H1 (cell line): Measurements from ENCODE around the gene CCL24. TPM values are rescaled to one million over a fixed set of nuclear protein-coding genes. Genes with fewer than 3 reads are reported as not detected.

Experiments
- CTCF ChIA-PET: fragments of 300-600 bp; sonication (Branson Sonifier 250); formaldehyde crosslinking; loops from one replicate; lab custom pipeline; 2021; ENCODE audit not compliant: partially characterized antibody; lab: Charles Lee
- POLR2A ChIA-PET: fragments of 300-600 bp; sonication (Branson Sonifier 250); formaldehyde crosslinking; loops from one replicate; lab custom pipeline; 2021; ENCODE audit warnings: inconsistent platforms; ENCODE audit not compliant: partially characterized antibody; lab: Charles Lee
- DNase-seq, 2 experiments: peaks; one replicate each; pipeline versions ENCODE4 v3.0.0 to v3.0.0-alpha.2; 2010 to 2022; ENCODE audit warnings: low spot score in 2 of 2, low read depth in 1 of 2, mixed read lengths in 1 of 2
- FAIRE-seq: peaks from 2 replicates; lab custom pipeline; 2011; peaks lifted over from hg19 to GRCh38; lab: Jason Lieb, UNC
- H2AFZ ChIP-seq: 2 replicates; pipeline ENCODE4 v1.8.1; 2012; ENCODE audit warnings: low read length, inconsistent platforms
- H2AK5ac ChIP-seq: 2 replicates; pipeline ENCODE4 v1.6.1; 2013; ENCODE audit warnings: low read depth, low read length
- H2BK120ac ChIP-seq: replicated peaks from 2 replicates; pipeline ENCODE3; 2013; ENCODE audit warnings: low read depth, low read length, inconsistent platforms
- H2BK12ac ChIP-seq: 2 replicates; pipeline ENCODE4 v1.6.1; 2013; ENCODE audit warnings: low read depth, low read length
- H2BK15ac ChIP-seq: 2 replicates; pipeline ENCODE4 v1.6.1; 2013; ENCODE audit warnings: low read length
- H2BK20ac ChIP-seq: 2 replicates; pipeline ENCODE4 v1.6.1; 2013; ENCODE audit warnings: low read length
- H2BK5ac ChIP-seq: 2 replicates; pipeline ENCODE4 v1.6.1; 2013; ENCODE audit warnings: low read depth, low read length
- H3K14ac ChIP-seq: 2 replicates; pipeline ENCODE4 v1.6.1; 2013; ENCODE audit warnings: inconsistent platforms; ENCODE audit not compliant: insufficient read length
- H3K18ac ChIP-seq: 2 replicates; pipeline ENCODE4 v1.6.1; 2013; ENCODE audit warnings: low read length; ENCODE audit errors: extremely low read depth
- H3K23ac ChIP-seq: 2 replicates; pipeline ENCODE4 v1.6.1; 2013; ENCODE audit warnings: inconsistent platforms; ENCODE audit not compliant: insufficient read length
- H3K23me2 ChIP-seq: 2 replicates; pipeline ENCODE4 v1.6.1; 2013; ENCODE audit warnings: low read depth, low read length
- H3K27ac ChIP-seq: 2 replicates; pipeline ENCODE4 v1.6.1; 2011; ENCODE audit warnings: low read depth, low read length, inconsistent platforms
- H3K27me3 ChIP-seq, 4 experiments: replicated peaks in 1 of 4; 1 replicate in 1 of 4; 2 replicates in 3 of 4; pipeline versions ENCODE4 v1.6.1 to v1.8.1; 2011 to 2013; ENCODE audit warnings: low read length in 3 of 4, mild to moderate bottlenecking in 3 of 4, inconsistent platforms in 2 of 4, mixed read lengths in 2 of 4, moderate library complexity in 1 of 4; ENCODE audit not compliant: control insufficient read depth in 3 of 4, insufficient read depth in 3 of 4; ENCODE audit errors: extremely low read depth in 1 of 4
- H3K36me3 ChIP-seq, 4 experiments: 2 replicates each; pipeline versions ENCODE4 v1.6.1 to v1.8.1; 2011 to 2013; ENCODE audit warnings: mild to moderate bottlenecking in 4 of 4, low read length in 3 of 4, moderate library complexity in 2 of 4, control low read depth in 1 of 4, inconsistent platforms in 1 of 4; ENCODE audit not compliant: insufficient read depth in 4 of 4, control insufficient read depth in 2 of 4
- H3K4ac ChIP-seq: replicated peaks from 2 replicates; pipeline ENCODE3; 2013; ENCODE audit warnings: low read length, low read depth, mixed read lengths, inconsistent platforms; ENCODE audit not compliant: insufficient read length
- H3K4me1 ChIP-seq, 4 experiments: replicated peaks in 1 of 4; 1 replicate in 1 of 4; 2 replicates in 3 of 4; pipeline versions ENCODE4 v1.6.1 to v1.8.1; 2011 to 2013; ENCODE audit warnings: low read length in 3 of 4, inconsistent platforms in 2 of 4, mixed read lengths in 1 of 4; ENCODE audit not compliant: insufficient read depth in 4 of 4, control insufficient read depth in 3 of 4
- H3K4me2 ChIP-seq, 2 experiments: 2 replicates each; pipeline versions ENCODE4 v1.6.1 to v1.8.1; 2011 to 2013; ENCODE audit warnings: low read depth in 2 of 2, low read length in 2 of 2, control low read depth in 1 of 2, inconsistent platforms in 1 of 2, mild to moderate bottlenecking in 1 of 2; ENCODE audit not compliant: insufficient read depth in 1 of 2
- H3K4me3 ChIP-seq, 4 experiments: fragments of 200-600, 300-600 bp in 1 of 4; sonication (generic), shearing (Covaris generic), sonication (Bioruptor Twin) in 1 of 4; 2 replicates each; pipeline versions ENCODE4 v1.5.1 to v1.8.1; 2011 to 2016; ENCODE audit warnings: low read length in 4 of 4, low read depth in 3 of 4, control low read depth in 2 of 4, inconsistent platforms in 2 of 4, mild to moderate bottlenecking in 2 of 4, mixed read lengths in 1 of 4, moderate library complexity in 1 of 4; ENCODE audit not compliant: insufficient read depth in 2 of 4; ENCODE audit errors: extremely low read depth in 1 of 4
- H3K56ac ChIP-seq: replicated peaks from 2 replicates; pipeline ENCODE3; 2013; ENCODE audit warnings: low read depth, mild to moderate bottlenecking, mixed read lengths, low read length, inconsistent platforms; ENCODE audit not compliant: insufficient read length
- H3K79me1 ChIP-seq: 2 replicates; pipeline ENCODE4 v1.6.1; 2013; ENCODE audit warnings: low read depth, low read length, control low read depth
- H3K79me2 ChIP-seq, 2 experiments: 2 replicates each; pipeline versions ENCODE4 v1.6.1 to v1.8.1; 2012 to 2013; ENCODE audit warnings: low read length in 2 of 2, mild to moderate bottlenecking in 2 of 2, inconsistent platforms in 1 of 2; ENCODE audit not compliant: insufficient read depth in 2 of 2, control insufficient read depth in 1 of 2
- H3K9ac ChIP-seq, 4 experiments: replicated peaks in 1 of 4; 1 replicate in 1 of 4; 2 replicates in 3 of 4; pipeline versions ENCODE4 v1.6.1 to v1.8.1; 2011 to 2013; ENCODE audit warnings: low read depth in 3 of 4, low read length in 3 of 4, control low read depth in 2 of 4, mild to moderate bottlenecking in 2 of 4, moderate library complexity in 2 of 4, inconsistent platforms in 1 of 4; ENCODE audit errors: extremely low read depth in 1 of 4
- H3K9me3 ChIP-seq, 2 experiments: 2 replicates each; pipeline versions ENCODE4 v1.6.1 to v1.8.1; 2012 to 2013; ENCODE audit warnings: mild to moderate bottlenecking in 2 of 2, moderate library complexity in 2 of 2, control low read depth in 1 of 2, inconsistent platforms in 1 of 2, low read depth in 1 of 2, low read length in 1 of 2, mixed read lengths in 1 of 2; ENCODE audit not compliant: insufficient read depth in 2 of 2
- H4K20me1 ChIP-seq, 2 experiments: replicated peaks in 1 of 2; 2 replicates each; pipeline versions ENCODE3 to v1.8.1; 2011 to 2013; ENCODE audit warnings: inconsistent platforms in 2 of 2, low read length in 2 of 2, mild to moderate bottlenecking in 1 of 2; ENCODE audit not compliant: insufficient read depth in 2 of 2, control insufficient read depth in 1 of 2
- H4K5ac ChIP-seq: 2 replicates; pipeline ENCODE4 v1.6.1; 2013; ENCODE audit warnings: low read length, low read depth, mixed read lengths, inconsistent platforms; ENCODE audit not compliant: insufficient read length
- H4K8ac ChIP-seq: 2 replicates; pipeline ENCODE4 v1.8.0; 2013; ENCODE audit warnings: mild to moderate bottlenecking, moderate library complexity, low read length, inconsistent platforms; ENCODE audit not compliant: insufficient read depth; ENCODE audit errors: extremely low read depth
- H4K91ac ChIP-seq: replicated peaks from 2 replicates; pipeline ENCODE3; 2013; ENCODE audit warnings: low read length, mixed read lengths, inconsistent platforms; ENCODE audit not compliant: insufficient read length
- BACH1 ChIP-seq: IDR thresholded peaks from 2 replicates; pipeline ENCODE4 v1.6.1; 2012; ENCODE audit warnings: low read length, improper control_type of control experiment
- CHD1 ChIP-seq: IDR thresholded peaks from 2 replicates; pipeline ENCODE4 v1.6.1; 2012; ENCODE audit warnings: low read depth, low read length, improper control_type of control experiment
- EP300 ChIP-seq, 2 experiments: IDR thresholded peaks; 1 replicate in 1 of 2; 2 replicates in 1 of 2; pipeline ENCODE4 v1.6.1; 2011 to 2012; ENCODE audit warnings: low read depth in 2 of 2, low read length in 2 of 2, mild to moderate bottlenecking in 2 of 2, borderline replicate concordance in 1 of 2, inconsistent platforms in 1 of 2, moderate library complexity in 1 of 2
- SIN3A ChIP-seq, 2 experiments: IDR thresholded peaks in 1 of 2; conservative IDR thresholded peaks in 1 of 2; 2 replicates each; pipeline ENCODE4 v1.6.1; 2011 to 2012; ENCODE audit warnings: low read length in 2 of 2, improper control_type of control experiment in 1 of 2, low read depth in 1 of 2, mild to moderate bottlenecking in 1 of 2
- SP4 ChIP-seq: IDR thresholded peaks from 2 replicates; pipeline ENCODE4 v1.6.1; 2012; ENCODE audit warnings: low read length, inconsistent platforms
- WGBS, 2 experiments: shearing (Covaris generic) in 1 of 2; methylation state at CpG; one replicate each; pipeline versions ENCODE4 v1.1.6 to v1.1.7; 2013 to 2015; ENCODE audit warnings: low lambda C conversion rate in 2 of 2, mixed read lengths in 2 of 2, inconsistent platforms in 1 of 2, low coverage in 1 of 2, missing lambda C conversion rate in 1 of 2; ENCODE audit not compliant: insufficient replicate concordance in 2 of 2, insufficient coverage in 1 of 2, insufficient read length in 1 of 2; ENCODE audit errors: extremely low coverage in 1 of 2, missing lambda C conversion rate in 1 of 2; 5-methylcytosine and 5-hydroxymethylcytosine counted together
- polyA plus RNA-seq, 7 experiments: library from polyadenylated mRNA; depleted of rRNA in 3 of 7; stranded (reverse) in 5 of 7; unstranded in 2 of 7; fragments of >200 nt in 5 of 7; fragments of 200-250 nt in 2 of 7; gene quantifications; 1 replicate in 5 of 7; 2 replicates in 1 of 7; 4 replicates in 1 of 7; pipeline versions ENCODE4 v1.2.1 to v1.2.3, GENCODE V29; 2011 to 2013; ENCODE audit warnings: missing spikeins in 2 of 7, mixed read lengths in 2 of 7
- total RNA-seq: library from RNA; stranded (reverse); fragmentation: NEBNext Ultra II Directional; extraction: Animal tissue kit (Norgen Biotek cat#: 25700); gene quantifications from 2 replicates; pipeline ENCODE4 v1.2.1, GENCODE V29; 2021

CCL24 gene
- total and polyA plus RNA-seq, 2 of the 8 experiments (the other 6 are each of a cell fraction or from before 2014, with no cell fraction given) = not detected

- Histone ChIP-seq H2BK20ac (no peak overlapping the region), H3K4ac (no peak overlapping the region), H3K56ac (no peak overlapping the region), H3K27me3 (no peaks in the 10 kb centered on the region), H4K5ac (no peak overlapping the region), H2BK120ac (no peak overlapping the region), H3K4me3 (no peak overlapping the region), H3K79me2 (no peaks in the 10 kb centered on the region), H4K91ac (no peak overlapping the region), H3K9ac (no peak overlapping the region), H4K20me1 (no peaks in the 10 kb centered on the region), H2BK15ac (no peak overlapping the region), H2AFZ (no peak overlapping the region), H3K36me3 (no peaks in the 10 kb centered on the region), H3K4me1 (no peaks in the 10 kb centered on the region), H2BK12ac (no peak overlapping the region), H4K8ac (no peak overlapping the region), H3K18ac (no peak overlapping the region), H3K14ac (no peak overlapping the region), H2BK5ac (no peak overlapping the region), H2AK5ac (no peak overlapping the region), H3K9me3 (no peaks in the 10 kb centered on the region), H3K79me1 (no peaks in the 10 kb centered on the region), H3K23ac (no peak overlapping the region), H3K4me2 (no peak overlapping the region), H3K27ac (no peak overlapping the region), H3K23me2 (no peaks in the 10 kb centered on the region; the same call in 1 of the 2 replicates)
- CTCF ChIA-PET = interaction anchor here (1.0 kb wide), 1 partner anchor 17 kb away, joined by 3 read pairs; no protein-coding TSS in a partner anchor
- TF ChIP-seq SIN3A (conservative IDR thresholded peaks at IDR 0.05 in 1 of 2, IDR thresholded peaks at IDR 0.05 in 1 of 2; ENCODE audit: low read depth in 1 of 2, low read length in 2 of 2) (no peak), BACH1 (no peak), EP300 (IDR thresholded peaks at IDR 0.05; ENCODE audit: borderline replicate concordance in 1 of 2, low read depth in 2 of 2, low read length in 2 of 2) (no peak), SP4 (no peak), CHD1 (no peak)
- POLR2A ChIA-PET = no interaction called here
- 78% methylated on average over 4 of the region's 4 CpGs; no CpG with 5 or more reads in 1 of the 2 experiments for WGBS, 2 experiments
- FAIRE-seq = no peak
- DNase-seq = no peak
Measured at GRCh38 chr7:75850235-75850634, 36.6 kb upstream of the CCL24 start.
